AG09309 (cell line): ENCODE data around the gene CD37.

Experiments
- DNase-seq: peaks from one replicate; pipeline ENCODE4 v3.0.0-alpha.2; 2010; ENCODE audit warnings: low read depth
- H3K4me3 ChIP-seq: 2 replicates; pipeline ENCODE4 v1.5.1; 2011; ENCODE audit warnings: mild to moderate bottlenecking, low read depth, low read length, moderate library complexity; ENCODE audit not compliant: control insufficient read depth
- CTCF ChIP-seq: IDR thresholded peaks from 2 replicates; pipeline ENCODE4 v1.5.1; 2011; ENCODE audit warnings: mild to moderate bottlenecking, low read depth, low read length, inconsistent platforms; ENCODE audit not compliant: insufficient read depth, control insufficient read depth; ENCODE audit errors: missing control alignments

The CD37 gene

GRCh38 chr19:49348305-49349189 is 13.3 kb downstream of the CD37 start:
- no peak overlapping the region for H3K4me3 ChIP-seq
- TF ChIP-seq CTCF = no peak
- DNase-seq = no peak

- DNase-seq = no peak
- no peak for TF ChIP-seq CTCF
- no peak overlapping the region for H3K4me3 ChIP-seq
Observed at GRCh38 chr19:49349567-49349966, 14.4 kb downstream of the CD37 start.

- no peak for DNase-seq
Observed at GRCh38 chr19:49355909-49356353, 20.7 kb downstream of the CD37 start.

GRCh38 chr19:49356382-49356781 is 21.2 kb downstream of the CD37 start:
- no peak overlapping the region for H3K4me3 ChIP-seq
- no peak for DNase-seq
- no peak for TF ChIP-seq CTCF

More at GRCh38 chr19:49355909-49356353, 20.7 kb downstream of the CD37 start:
- no peak for TF ChIP-seq CTCF
- H3K4me3 ChIP-seq = no peak overlapping the region

- H3K4me3 ChIP-seq = no peak overlapping the region
- no peak for DNase-seq
- TF ChIP-seq CTCF = no peak
Observed at GRCh38 chr19:49357186-49357585, 22.0 kb downstream of the CD37 start.

GRCh38 chr19:49359851-49360820 is 24.9 kb downstream of the CD37 start:
- no peak for DNase-seq
- TF ChIP-seq CTCF = no peak
- H3K4me3 ChIP-seq = no peak overlapping the region
